Right lobe of liver (tissue), 6 donors: ENCODE data around the gene PHF21B. TPM values are rescaled to one million over a fixed set of nuclear protein-coding genes. Genes with fewer than 3 reads are reported as not detected.

Experiments used
- ATAC-seq, 4 donors: fragments of 200-7000 bp; cut with Tn5 transposase; one replicate each; pipeline ENCODE4 v1.9.1; 2020; ENCODE audit warnings: mild to moderate bottlenecking in 4 of 4, moderate library complexity in 4 of 4
- DNase-seq, 3 donors: peaks; one replicate each; pipeline ENCODE4 v3.0.0-alpha.2; 2020
- H3K27ac ChIP-seq, 3 donors: fragments of 200-600 bp; one replicate each; pipeline ENCODE4 v1.8.0; 2022
- H3K27me3 ChIP-seq, 2 donors: fragments of 200-600 bp; one replicate each; pipeline ENCODE4 v1.8.0; 2022
- H3K36me3 ChIP-seq, 4 donors: fragments of 200-600 bp; sonication (generic) in 1 of 4; one replicate each; pipeline versions ENCODE4 v1.5.1 to v1.8.0; 2017 to 2022; ENCODE audit warnings: control low read depth in 1 of 4
- H3K4me1 ChIP-seq, 4 donors: fragments of 200-600 bp; sonication (generic) in 1 of 4; one replicate each; pipeline versions ENCODE4 v1.5.1 to v1.8.0; 2017 to 2022; ENCODE audit warnings: control low read depth in 1 of 4
- H3K4me3 ChIP-seq, 3 donors: fragments of 200-600 bp; one replicate each; pipeline ENCODE4 v1.8.0; 2022
- H3K9me3 ChIP-seq, 4 donors: fragments of 200-600 bp; sonication (generic) in 1 of 4; one replicate each; pipeline versions ENCODE4 v1.5.1 to v1.8.0; 2017 to 2022; ENCODE audit warnings: control low read depth in 1 of 4
- CTCF ChIP-seq, 4 donors: fragments of 200-600 bp in 3 of 4; fragments of 450-650 bp in 1 of 4; IDR thresholded peaks; one replicate each; pipeline versions ENCODE4 v1.5.1 to v1.8.0; 2016 to 2022; ENCODE audit warnings: antibody characterized with exemption in 4 of 4, mild to moderate bottlenecking in 2 of 4
- POLR2A ChIP-seq: fragments of 450-650 bp; IDR thresholded peaks from one replicate; pipeline ENCODE4 v1.6.1; 2017; ENCODE audit warnings: antibody characterized with exemption, mild to moderate bottlenecking
- WGBS: methylation state at CpG from one replicate; pipeline ENCODE4 v1.1.6; 2018; ENCODE audit warnings: low coverage, low lambda C conversion rate; ENCODE audit not compliant: insufficient coverage; ENCODE audit errors: missing lambda C conversion rate; 5-methylcytosine and 5-hydroxymethylcytosine counted together
- intact Hi-C, 2 donors: fragments of 100-400 bp; cut with DNase I; formaldehyde crosslinking; loops; one replicate each; pipeline versions ENCODE4 v1.11.2 to v1.14.1; 2022
- total RNA-seq, 6 experiments: library from RNA; depleted of rRNA in 2 of 6; stranded (reverse); fragments of >200 nt in 2 of 6; fragmentation: NEBNext Ultra II Directional in 3 of 6; extraction: Animal tissue kit (Norgen Biotek cat#: 25700) in 3 of 6; gene quantifications; one replicate each; pipeline versions ENCODE4 v1.1.0 to v1.2.4, GENCODE V29; 2016 to 2023
- donor health status: DM: no; HTN: yes; CAD: no.
- donor health status: DM: no; HTN: no; CAD: no.
- donor health status: DM: no; HTN: no; CAD: no.
- donor health status: DM: no; HTN: yes; CAD: no.
- donor health status: DM: no; HTN: yes; CAD: no.

PHF21B gene
- total RNA-seq, 6 experiments from 2014 or later: not detected

- DNase-seq (peak in 1 of 3 donors; percentile 36), ATAC-seq (no peak)
- 71% methylated on average over 15 of the region's 18 CpGs for WGBS
- no peaks in the 10 kb centered on the region for H3K27me3 ChIP-seq
- no peak for TF ChIP-seq POLR2A
- no peak for TF ChIP-seq CTCF (IDR thresholded peaks at IDR 0.05)
- no peak overlapping the region for H3K27ac ChIP-seq
- intact Hi-C loops: no loop called here
- H3K4me3 ChIP-seq: no peak overlapping the region
- H3K4me1 ChIP-seq: no peaks in the 10 kb centered on the region
- H3K9me3 ChIP-seq: no peaks in the 10 kb centered on the region
- H3K36me3 ChIP-seq: no peaks in the 10 kb centered on the region
Measured at GRCh38 chr22:44929359-44930015, 80.3 kb downstream of the PHF21B start.

GRCh38 chr22:44928711-44929358 lies 81.0 kb downstream of the PHF21B start:
- Histone ChIP-seq H3K4me3 (no peak overlapping the region), H3K36me3 (no peaks in the 10 kb centered on the region), H3K9me3 (no peaks in the 10 kb centered on the region), H3K4me1 (no peaks in the 10 kb centered on the region), H3K27me3 (no peaks in the 10 kb centered on the region), H3K27ac (no peak overlapping the region)
- 48% methylated on average over 11 of the region's 18 CpGs for WGBS
- DNase-seq (peak in 1 of 3 donors; percentile 22), ATAC-seq (no peak)
- TF ChIP-seq CTCF (IDR thresholded peaks at IDR 0.05) (no peak), POLR2A (no peak)
- intact Hi-C loops: no loop called here

- no peak for ATAC-seq
- peak in 2 of 3 donors; percentile 7 to 44 for DNase-seq
- no peaks in the 10 kb centered on the region for H3K4me1 ChIP-seq
- H3K4me3 ChIP-seq: no peak overlapping the region
- H3K27ac ChIP-seq: no peak overlapping the region
- WGBS: 60% methylated on average over 2 of the region's 11 CpGs
- intact Hi-C loops: no loop called here
- TF ChIP-seq CTCF (IDR thresholded peaks at IDR 0.05): no peak
- no peak for TF ChIP-seq POLR2A
- no peaks in the 10 kb centered on the region for H3K27me3 ChIP-seq
- no peaks in the 10 kb centered on the region for H3K9me3 ChIP-seq
- H3K36me3 ChIP-seq: no peaks in the 10 kb centered on the region
Measured at GRCh38 chr22:44928136-44928463, 81.7 kb downstream of the PHF21B start.

- Histone ChIP-seq H3K4me1 (no peaks in the 10 kb centered on the region), H3K27ac (no peak overlapping the region), H3K27me3 (no peaks in the 10 kb centered on the region), H3K36me3 (no peaks in the 10 kb centered on the region), H3K4me3 (no peak overlapping the region), H3K9me3 (no peaks in the 10 kb centered on the region)
- DNase-seq (peak in 1 of 3 donors; percentile 22), ATAC-seq (no peak)
- TF ChIP-seq CTCF (IDR thresholded peaks at IDR 0.05): no peak
- no peak for TF ChIP-seq POLR2A
- 51% methylated on average over 17 of the region's 18 CpGs for WGBS
- intact Hi-C loops: no loop called here
Measured at GRCh38 chr22:44927463-44928135, 82.2 kb downstream of the PHF21B start.
